RKO (cell line): ENCODE measurements around the gene ADAM15.

Experiments
- DNase-seq: peaks from one replicate; pipeline ENCODE4 v3.0.0-alpha.2; 2016; ENCODE audit warnings: low spot score

Gene ADAM15

DNA sequence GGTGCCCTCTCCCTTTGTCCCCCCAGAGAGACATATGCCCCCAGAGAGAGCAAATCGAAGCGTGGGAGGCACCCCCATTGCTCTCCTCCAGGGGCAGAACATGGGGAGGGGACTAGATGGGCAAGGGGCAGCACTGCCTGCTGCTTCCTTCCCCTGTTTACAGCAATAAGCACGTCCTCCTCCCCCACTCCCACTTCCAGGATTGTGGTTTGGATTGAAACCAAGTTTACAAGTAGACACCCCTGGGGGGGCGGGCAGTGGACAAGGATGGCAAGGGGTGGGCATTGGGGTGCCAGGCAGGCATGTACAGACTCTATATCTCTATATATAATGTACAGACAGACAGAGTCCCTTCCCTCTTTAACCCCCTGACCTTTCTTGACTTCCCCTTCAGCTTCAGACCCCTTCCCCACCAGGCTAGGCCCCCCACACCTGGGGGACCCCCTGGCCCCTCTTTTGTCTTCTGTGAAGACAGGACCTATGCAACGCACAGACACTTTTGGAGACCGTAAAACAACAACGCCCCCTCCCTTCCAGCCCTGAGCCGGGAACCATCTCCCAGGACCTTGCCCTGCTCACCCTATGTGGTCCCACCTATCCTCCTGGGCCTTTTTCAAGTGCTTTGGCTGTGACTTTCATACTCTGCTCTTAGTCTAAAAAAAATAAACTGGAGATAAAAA, 35.9 kb downstream of the ADAM15 start:
- no peak for DNase-seq

GRCh38 chr1:155091071-155092051, 40.2 kb downstream of the ADAM15 start:
- DNase-seq, result peak; percentile 69

DNA sequence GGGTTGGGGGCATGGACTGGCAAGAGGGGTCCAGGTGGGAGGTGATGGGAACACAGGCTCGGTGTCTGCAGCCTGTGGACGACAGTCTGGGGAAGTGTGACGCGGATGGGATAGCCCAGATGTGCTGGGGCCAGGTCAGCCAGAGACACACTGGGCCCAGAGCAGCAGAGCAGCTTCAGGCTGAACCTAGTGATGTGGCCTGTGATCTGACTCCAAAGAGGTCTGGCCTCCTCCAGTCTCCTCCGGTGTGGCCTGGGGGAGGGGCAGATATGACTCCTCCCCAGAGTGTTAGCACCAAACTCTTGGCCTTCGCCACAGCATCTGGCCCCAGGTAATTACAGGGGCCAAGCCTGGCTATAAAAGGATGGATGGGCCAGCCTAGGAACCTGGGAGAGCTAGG, 41.0 kb downstream of the ADAM15 start:
- DNase-seq, result no peak

- DNase-seq, result no peak
These were observed 41.5 kb downstream of the ADAM15 start for GRCh38 chr1:155092641-155093040.

DNA sequence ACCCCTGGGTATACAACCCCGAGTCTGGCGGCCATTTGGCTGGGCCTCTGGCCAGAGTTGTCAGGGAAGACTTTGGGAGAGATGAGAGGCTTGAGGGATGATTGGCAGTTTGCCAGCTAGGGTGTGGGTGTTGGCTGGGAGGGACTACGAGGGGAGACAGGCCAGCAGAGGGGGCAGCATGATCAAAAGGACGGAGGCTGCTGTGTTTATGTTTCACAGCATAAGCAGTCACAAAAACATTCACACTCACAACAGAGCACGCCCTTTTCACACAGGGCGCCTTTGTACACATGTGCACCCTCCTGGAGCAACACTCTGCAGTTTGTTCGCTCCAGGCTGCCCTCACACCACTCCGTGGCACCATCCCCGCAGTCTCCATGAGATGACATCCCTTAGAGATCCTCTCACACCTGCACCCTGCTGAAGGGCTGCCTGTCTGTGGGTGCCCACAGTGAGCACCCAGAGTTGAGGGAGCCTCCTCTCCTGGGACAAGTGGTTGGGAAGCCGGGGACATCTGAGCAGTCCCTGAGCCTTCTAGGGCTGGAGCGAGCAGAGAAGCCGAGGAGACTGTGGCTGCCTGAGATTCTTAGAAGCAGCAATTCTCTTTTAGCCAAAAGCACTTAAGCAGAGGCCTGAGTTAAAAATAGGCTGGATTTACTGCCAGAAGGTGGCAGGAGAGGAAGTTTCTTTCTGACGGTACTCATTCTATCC, 43.0 kb downstream of the ADAM15 start:
- DNase-seq, result peak; percentile 64

- DNase-seq, result no peak
These were observed 43.5 kb downstream of the ADAM15 start for GRCh38 chr1:155094622-155094948.

DNA sequence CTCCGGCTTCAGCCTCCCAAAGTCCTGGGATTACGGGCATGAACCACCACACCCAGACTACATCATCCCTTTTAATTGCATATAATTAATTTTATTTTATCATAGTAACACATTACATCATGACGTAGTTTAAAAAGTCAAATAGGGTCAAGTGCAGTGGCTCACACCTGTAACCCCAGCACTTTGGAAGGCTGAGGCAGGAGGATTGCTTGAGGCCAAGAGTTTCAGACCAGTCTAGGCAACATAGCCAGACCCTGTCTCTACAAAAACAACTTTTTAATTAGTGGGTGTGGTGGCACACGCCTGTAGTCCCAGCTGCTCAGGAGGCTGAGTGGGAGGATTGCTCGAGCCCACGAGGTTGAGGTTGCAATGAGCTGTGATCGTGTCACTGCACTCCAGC, 48.2 kb downstream of the ADAM15 start:
- DNase-seq, result no peak

DNA sequence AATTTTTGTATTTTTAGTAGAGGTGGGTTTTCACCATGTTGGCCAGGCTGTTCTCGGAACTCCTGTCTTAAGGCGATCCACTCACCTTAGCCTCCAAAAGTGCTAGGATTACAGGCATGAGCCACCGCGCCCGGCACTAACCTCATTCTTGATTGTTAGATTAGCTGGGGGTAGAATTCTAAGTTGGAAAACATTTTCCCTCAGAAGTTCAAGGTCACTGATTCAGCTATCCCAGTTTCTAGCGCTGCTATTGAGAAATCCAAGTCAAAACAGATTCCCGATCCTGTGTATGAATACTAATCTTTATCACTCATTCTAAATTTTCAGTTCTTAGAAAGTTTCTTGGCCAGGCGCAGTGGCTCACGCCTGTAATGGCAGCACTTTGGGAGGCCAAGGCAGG, 52.2 kb downstream of the ADAM15 start:
- DNase-seq, result no peak

GRCh38 chr1:155104605-155105534, 53.8 kb downstream of the ADAM15 start:
- no peak for DNase-seq

GRCh38 chr1:155105604-155106011, 54.5 kb downstream of the ADAM15 start:
- no peak for DNase-seq

GRCh38 chr1:155106862-155107261, 55.7 kb downstream of the ADAM15 start:
- DNase-seq, result no peak

- DNase-seq, result no peak
These were observed 56.5 kb downstream of the ADAM15 start for GRCh38 chr1:155107309-155108264.

- DNase-seq, result no peak
These were observed 57.2 kb downstream of the ADAM15 start for GRCh38 chr1:155108296-155108695.

DNA sequence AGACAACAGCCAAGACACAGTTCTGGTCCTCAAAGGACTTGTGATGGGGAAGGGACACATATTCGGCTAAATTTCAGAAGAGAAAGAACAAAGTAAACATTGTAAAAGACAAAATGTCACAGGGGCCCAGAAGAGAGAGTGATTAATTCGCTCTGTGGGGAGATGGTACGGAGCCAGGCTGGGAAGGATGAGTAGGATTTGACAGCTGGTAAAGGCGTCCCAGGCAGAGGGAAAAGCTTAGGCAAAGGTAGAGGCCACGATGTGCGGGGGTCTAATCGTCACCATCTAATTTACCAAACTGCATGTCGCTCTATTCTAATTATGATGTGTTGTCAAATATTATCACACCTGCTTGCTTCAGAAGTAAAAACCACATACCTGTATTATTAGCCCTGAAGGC, 59.3 kb downstream of the ADAM15 start:
- DNase-seq, result no peak

DNA sequence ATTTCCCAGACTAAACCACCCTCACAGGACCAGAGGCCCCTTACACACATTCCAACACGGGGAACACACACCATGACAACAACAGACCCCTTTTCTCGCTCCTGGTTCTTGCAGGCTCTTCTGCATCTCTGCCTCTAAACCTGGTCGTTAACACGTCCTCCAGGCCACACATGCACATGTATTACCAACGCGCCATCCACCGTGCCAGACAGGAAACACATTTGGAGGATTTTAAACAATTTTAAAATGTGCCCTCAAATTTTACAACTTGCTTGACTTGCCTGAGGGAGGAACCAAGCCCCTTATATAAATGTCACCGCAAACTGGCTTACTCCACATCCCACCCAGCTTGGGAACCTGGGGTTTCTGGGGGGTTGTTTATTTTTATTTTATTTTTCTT, 59.7 kb downstream of the ADAM15 start:
- DNase-seq, result no peak
